ENCODE measurements around the gene ZNF536. TPM values are rescaled to one million over a fixed set of nuclear protein-coding genes. Genes with fewer than 3 reads are reported as not detected.
"Not testable (repeated sequence)": the region's sequence is repeated elsewhere in the genome, so short reads cannot be mapped to it uniquely, and the experiment has no call there.

The ZNF536 gene
- total RNA-seq, 6 experiments from 2014 or later = not detected

GRCh38 chr19:30395283-30395682 is 23.1 kb downstream of the ZNF536 start:
- Mint-ChIP-seq H3K36me3 (ENCODE audit: low read depth) (no peaks in the 10 kb centered on the region), H3K9me3 (peaks cover 79% of the 10 kb centered on the region), H3K27me3 (ENCODE audit: insufficient read depth) (no peaks in the 10 kb centered on the region; the same call in 1 of the 2 replicates), H3K4me3 (no peak overlapping the region), H3K27ac (no peak overlapping the region), H3K4me1 (ENCODE audit: low read depth) (no peaks in the 10 kb centered on the region)
- TF ChIP-seq, protein P1, sequence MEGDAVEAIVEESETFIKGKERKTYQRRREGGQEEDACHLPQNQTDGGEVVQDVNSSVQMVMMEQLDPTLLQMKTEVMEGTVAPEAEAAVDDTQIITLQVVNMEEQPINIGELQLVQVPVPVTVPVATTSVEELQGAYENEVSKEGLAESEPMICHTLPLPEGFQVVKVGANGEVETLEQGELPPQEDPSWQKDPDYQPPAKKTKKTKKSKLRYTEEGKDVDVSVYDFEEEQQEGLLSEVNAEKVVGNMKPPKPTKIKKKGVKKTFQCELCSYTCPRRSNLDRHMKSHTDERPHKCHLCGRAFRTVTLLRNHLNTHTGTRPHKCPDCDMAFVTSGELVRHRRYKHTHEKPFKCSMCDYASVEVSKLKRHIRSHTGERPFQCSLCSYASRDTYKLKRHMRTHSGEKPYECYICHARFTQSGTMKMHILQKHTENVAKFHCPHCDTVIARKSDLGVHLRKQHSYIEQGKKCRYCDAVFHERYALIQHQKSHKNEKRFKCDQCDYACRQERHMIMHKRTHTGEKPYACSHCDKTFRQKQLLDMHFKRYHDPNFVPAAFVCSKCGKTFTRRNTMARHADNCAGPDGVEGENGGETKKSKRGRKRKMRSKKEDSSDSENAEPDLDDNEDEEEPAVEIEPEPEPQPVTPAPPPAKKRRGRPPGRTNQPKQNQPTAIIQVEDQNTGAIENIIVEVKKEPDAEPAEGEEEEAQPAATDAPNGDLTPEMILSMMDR (IDR thresholded peaks at IDR 0.05) = no peak
- DNase-seq = no peak

DNA sequence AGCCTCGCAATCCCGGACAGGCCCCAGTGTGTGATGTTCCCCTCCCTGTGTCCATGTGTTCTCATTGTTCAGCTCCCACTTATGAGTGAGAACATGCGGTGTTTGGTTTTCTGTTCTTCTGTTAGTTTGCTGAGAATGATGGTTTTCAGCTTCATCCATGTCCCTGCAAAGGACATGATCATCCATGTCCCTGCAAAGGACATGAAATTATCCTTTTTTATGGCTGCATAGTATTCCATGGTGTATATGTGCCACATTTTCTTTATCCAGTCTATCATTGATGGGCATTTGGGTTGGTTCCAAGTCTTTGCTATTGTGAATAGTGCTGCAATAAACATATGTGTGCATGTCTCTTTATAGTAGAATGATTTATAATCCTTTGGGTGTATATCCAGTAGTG is 26.4 kb downstream of the ZNF536 start:
- H3K27me3 Mint-ChIP-seq (ENCODE audit: insufficient read depth); H3K4me1 Mint-ChIP-seq (ENCODE audit: low read depth); DNase-seq; H3K36me3 Mint-ChIP-seq (ENCODE audit: low read depth); H3K27ac Mint-ChIP-seq; H3K4me3 Mint-ChIP-seq: not testable (repeated sequence)
- H3K9me3 Mint-ChIP-seq = peaks cover 62% of the 10 kb centered on the region

DNA sequence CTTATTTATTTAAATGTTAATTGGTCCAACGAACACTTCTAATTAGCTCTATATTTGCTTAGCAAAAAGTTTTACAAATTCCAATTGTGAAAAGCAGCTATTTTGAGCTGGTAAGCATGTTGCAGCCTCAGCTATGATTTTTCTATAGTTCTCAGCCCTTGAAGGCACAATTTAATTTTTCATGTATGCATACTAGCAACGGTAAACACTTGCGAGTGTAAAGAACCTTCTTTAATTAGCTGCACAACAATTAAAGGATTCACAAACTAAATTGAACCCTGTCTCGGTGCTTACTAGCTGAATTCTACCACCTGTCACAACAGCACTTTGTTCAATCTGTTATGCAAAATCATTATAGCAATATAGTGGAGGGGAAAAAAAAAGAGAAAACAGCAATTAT is 29.8 kb downstream of the ZNF536 start:
- Mint-ChIP-seq H3K4me3 (no peak overlapping the region), H3K9me3 (peaks cover 43% of the 10 kb centered on the region), H3K27me3 (ENCODE audit: insufficient read depth) (peaks cover 2% of the 10 kb centered on the region), H3K4me1 (ENCODE audit: low read depth) (no peaks in the 10 kb centered on the region), H3K36me3 (ENCODE audit: low read depth) (no peaks in the 10 kb centered on the region), H3K27ac (no peak overlapping the region)
- DNase-seq = no peak
- TF ChIP-seq, protein P1 (IDR thresholded peaks at IDR 0.05) = no peak

GRCh38 chr19:30402436-30403202 is 30.4 kb downstream of the ZNF536 start:
- H3K4me1 Mint-ChIP-seq (ENCODE audit: low read depth) = no peaks in the 10 kb centered on the region
- no peak overlapping the region for H3K4me3 Mint-ChIP-seq
- H3K27me3 Mint-ChIP-seq (ENCODE audit: insufficient read depth) = peaks cover 2% of the 10 kb centered on the region
- DNase-seq = no peak
- no peaks in the 10 kb centered on the region for H3K36me3 Mint-ChIP-seq (ENCODE audit: low read depth)
- peaks cover 36% of the 10 kb centered on the region for H3K9me3 Mint-ChIP-seq
- TF ChIP-seq, protein P1 (IDR thresholded peaks at IDR 0.05) = no peak
- H3K27ac Mint-ChIP-seq = no peak overlapping the region

- TF ChIP-seq, protein P1 (IDR thresholded peaks at IDR 0.05) = no peak
- peaks cover 33% of the 10 kb centered on the region for H3K9me3 Mint-ChIP-seq
Measured at GRCh38 chr19:30403203-30403985, 31.2 kb downstream of the ZNF536 start.

More at GRCh38 chr19:30403203-30403985, 31.2 kb downstream of the ZNF536 start:
- no peak overlapping the region for H3K4me3 Mint-ChIP-seq
- peaks cover 2% of the 10 kb centered on the region for H3K27me3 Mint-ChIP-seq (ENCODE audit: insufficient read depth)
- H3K4me1 Mint-ChIP-seq (ENCODE audit: low read depth) = no peaks in the 10 kb centered on the region
- DNase-seq = no peak
- no peak overlapping the region for H3K27ac Mint-ChIP-seq
- no peaks in the 10 kb centered on the region for H3K36me3 Mint-ChIP-seq (ENCODE audit: low read depth)
